Heart right ventricle (tissue), 16 donors: ENCODE results near the gene TTLL7. TPM values are rescaled to one million over a fixed set of nuclear protein-coding genes. Genes with fewer than 3 reads are reported as not detected.

Source experiments
- ATAC-seq, 8 donors: fragments of 200-7000 bp; cut with Tn5 transposase; one replicate each; pipeline ENCODE4 v1.9.1; 2020; ENCODE audit warnings: mild to moderate bottlenecking in 8 of 8, moderate library complexity in 8 of 8, moderate number of reproducible peaks in 1 of 8
- DNase-seq, 2 donors: peaks; one replicate each; pipeline ENCODE4 v3.0.0-alpha.2; 2020
- H3K27ac ChIP-seq, 10 donors: fragments of 200-600 bp; sonication (generic) in 2 of 10; one replicate each; pipeline versions ENCODE4 v1.5.0 to v1.8.0; 2020 to 2022; ENCODE audit warnings: mild to moderate bottlenecking in 3 of 10
- H3K27me3 ChIP-seq, 7 donors: fragments of 200-600 bp; one replicate each; pipeline ENCODE4 v1.8.0; 2021 to 2022; ENCODE audit warnings: mild to moderate bottlenecking in 2 of 7
- H3K36me3 ChIP-seq, 9 donors: fragments of 200-600 bp; sonication (generic) in 1 of 9; one replicate each; pipeline versions ENCODE4 v1.5.0 to v1.8.0; 2020 to 2022; ENCODE audit warnings: mild to moderate bottlenecking in 2 of 9
- H3K4me1 ChIP-seq, 9 donors: fragments of 200-600 bp; sonication (generic) in 1 of 9; one replicate each; pipeline versions ENCODE4 v1.5.0 to v1.8.0; 2020 to 2022; ENCODE audit warnings: mild to moderate bottlenecking in 4 of 9
- H3K4me3 ChIP-seq, 10 donors: fragments of 200-600 bp; sonication (generic) in 2 of 10; one replicate each; pipeline versions ENCODE4 v1.5.0 to v1.8.0; 2020 to 2022; ENCODE audit warnings: mild to moderate bottlenecking in 7 of 10, moderate library complexity in 2 of 10
- H3K9me3 ChIP-seq, 11 donors: fragments of 200-600 bp in 10 of 11; sonication (generic) in 2 of 11; one replicate each; pipeline versions ENCODE4 v1.5.0 to v1.8.0; 2013 to 2022; ENCODE audit warnings: mild to moderate bottlenecking in 2 of 11, control low read depth in 1 of 11, moderate library complexity in 1 of 11
- WGBS, 2 donors: extraction: QIAGEN DNeasy Blood & Tissue Kit; methylation state at CpG; one replicate each; pipeline ENCODE4 v1.1.7; 2013; ENCODE audit warnings: inconsistent platforms in 1 of 2; 5-methylcytosine and 5-hydroxymethylcytosine counted together
- intact Hi-C, 10 donors: fragments of 100-400 bp; cut with DNase I; formaldehyde crosslinking; loops; one replicate each; pipeline versions ENCODE4 v1.11.1 to v1.14.2; 2022
- polyA plus RNA-seq, 2 donors: library from polyadenylated mRNA; stranded (reverse); fragments of 200-250 nt; gene quantifications; one replicate each; pipeline ENCODE4 v1.2.3, GENCODE V29; 2013
- total RNA-seq, 10 donors: library from RNA; stranded (reverse); fragmentation: NEBNext Ultra II Directional in 3 of 10; extraction: Animal tissue kit (Norgen Biotek cat#: 25700) in 3 of 10; gene quantifications; one replicate each; pipeline versions ENCODE4 v1.2.1 to v1.2.4, GENCODE V29; 2021 to 2023
- TF ChIP-seq, protein P1 (sequence below), 9 donors: fragments of 200-600 bp; sonication (generic) in 2 of 9; IDR thresholded peaks; one replicate each; pipeline versions ENCODE4 v1.5.0 to v1.8.0; 2021 to 2022; ENCODE audit warnings: antibody characterized with exemption in 9 of 9, mild to moderate bottlenecking in 5 of 9, moderate library complexity in 1 of 9
- donor health status: Arrhythmogenic right ventricular cardiomyopathy.
- donor health status: ischemic (EF 13 %, LVEDD 7.1; RV severe dilation, severe dysfunction).
- donor health status: healthy with polysubstance abuse.
- donor health status: DM: no; HTN: yes; CAD: no.
- donor health status: DM: no; HTN: no; CAD: no.
- donor health status: ischemic (EF 25% LVEDD 6.9; RV normal size, moderate dysfunction).
- donor health status: ischemic (EF 25% LVEDD 5.7; RV mildly dilated, moderate dysfunction).
- donor health status: healthy.
- donor health status: DM: yes; HTN: yes; CAD: no.
- donor health status: Ischemic cardiomyopathy.
- donor health status: ischemic (EF 35%, LVEDD 5.7; RV mildly dilated, moderate dysfunction).
- donor health status: nonischemic (EF 11% LVEDD 7.7; RV severe dilation, severe dysfunction).
- donor health status: DM: yes; HTN: yes; CAD: no.
- donor health status: PGD.
- donor health status: ischemic (EF 29% LVEDD 5.4; RV normal size, mild dysfunction).
- donor health status: nonischemic (EF 23%, LVEDD 6.1; RV moderate dilation, normal function).

The TTLL7 gene
- total and polyA plus RNA-seq, 12 donors: 1.0 to 12.1 (median 3.7) TPM

DNA sequence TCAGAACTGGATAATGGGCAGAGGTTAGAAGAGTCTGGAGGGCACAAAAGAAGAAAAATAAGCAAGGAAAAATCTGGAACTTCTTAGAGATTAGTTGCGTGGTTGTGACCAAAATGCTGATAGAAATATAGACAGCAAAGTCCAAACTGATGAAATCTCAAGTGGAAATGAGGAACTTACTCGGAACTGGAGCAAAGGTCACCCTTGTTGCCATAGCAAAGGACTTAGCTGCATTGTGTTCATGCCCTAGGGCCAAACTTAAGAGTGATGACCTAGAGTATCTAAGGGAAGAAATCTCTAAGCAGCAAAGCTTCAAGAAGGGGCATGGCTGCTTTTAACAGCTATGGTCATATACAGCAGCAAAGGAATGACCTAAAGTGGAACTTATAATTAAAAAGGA lies 180.0 kb downstream of the TTLL7 start:
- Histone ChIP-seq H3K36me3 (no peaks in the 10 kb centered on the region), H3K4me1 (peaks cover 0 to 10% (median 5%) of the 10 kb centered on the region in 9 donors), H3K27me3 (no peaks in the 10 kb centered on the region), H3K9me3 (no peaks in the 10 kb centered on the region), H3K27ac (peak overlapping the region in 1 of 10 donors; percentile 70), H3K4me3 (no peak overlapping the region)
- TF ChIP-seq, protein P1, sequence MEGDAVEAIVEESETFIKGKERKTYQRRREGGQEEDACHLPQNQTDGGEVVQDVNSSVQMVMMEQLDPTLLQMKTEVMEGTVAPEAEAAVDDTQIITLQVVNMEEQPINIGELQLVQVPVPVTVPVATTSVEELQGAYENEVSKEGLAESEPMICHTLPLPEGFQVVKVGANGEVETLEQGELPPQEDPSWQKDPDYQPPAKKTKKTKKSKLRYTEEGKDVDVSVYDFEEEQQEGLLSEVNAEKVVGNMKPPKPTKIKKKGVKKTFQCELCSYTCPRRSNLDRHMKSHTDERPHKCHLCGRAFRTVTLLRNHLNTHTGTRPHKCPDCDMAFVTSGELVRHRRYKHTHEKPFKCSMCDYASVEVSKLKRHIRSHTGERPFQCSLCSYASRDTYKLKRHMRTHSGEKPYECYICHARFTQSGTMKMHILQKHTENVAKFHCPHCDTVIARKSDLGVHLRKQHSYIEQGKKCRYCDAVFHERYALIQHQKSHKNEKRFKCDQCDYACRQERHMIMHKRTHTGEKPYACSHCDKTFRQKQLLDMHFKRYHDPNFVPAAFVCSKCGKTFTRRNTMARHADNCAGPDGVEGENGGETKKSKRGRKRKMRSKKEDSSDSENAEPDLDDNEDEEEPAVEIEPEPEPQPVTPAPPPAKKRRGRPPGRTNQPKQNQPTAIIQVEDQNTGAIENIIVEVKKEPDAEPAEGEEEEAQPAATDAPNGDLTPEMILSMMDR (IDR thresholded peaks at IDR 0.05): no peak
- intact Hi-C loops: no loop called here
- 78 to 90% methylated on average over 2 of the region's 2 CpGs for WGBS, 2 donors
- DNase-seq (no peak), ATAC-seq (peak in 1 of 8 donors; percentile 51)

DNA sequence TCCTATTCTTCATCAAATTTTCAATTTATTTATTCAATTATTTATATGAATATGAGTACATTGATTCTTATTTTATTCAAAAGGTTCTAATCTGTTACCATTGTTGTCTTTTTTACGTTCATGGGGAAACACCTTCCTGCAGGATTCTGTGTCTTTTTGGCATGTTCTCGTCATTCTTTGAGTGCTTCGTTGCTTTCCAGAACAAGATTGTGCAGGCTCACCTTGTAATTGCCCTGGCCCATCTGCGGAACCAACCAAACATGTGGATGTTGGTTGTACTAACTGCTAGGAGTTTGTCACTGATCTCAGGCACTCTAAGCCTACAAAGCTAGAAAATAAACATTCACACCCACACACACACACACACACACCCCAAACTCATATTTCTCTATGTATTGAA lies 182.1 kb downstream of the TTLL7 start:
- H3K27ac ChIP-seq: no peak overlapping the region
- H3K4me1 ChIP-seq: peaks cover 0 to 10% (median 5%) of the 10 kb centered on the region in 9 donors
- H3K9me3 ChIP-seq: no peaks in the 10 kb centered on the region
- TF ChIP-seq, protein P1 (IDR thresholded peaks at IDR 0.05): no peak
- DNase-seq (no peak), ATAC-seq (no peak)
- H3K4me3 ChIP-seq: no peak overlapping the region
- intact Hi-C loops: no loop called here
- no peaks in the 10 kb centered on the region for H3K27me3 ChIP-seq
- WGBS, 2 donors: 94 to 95% methylated on average over 4 of the region's 4 CpGs
- H3K36me3 ChIP-seq: no peaks in the 10 kb centered on the region

DNA sequence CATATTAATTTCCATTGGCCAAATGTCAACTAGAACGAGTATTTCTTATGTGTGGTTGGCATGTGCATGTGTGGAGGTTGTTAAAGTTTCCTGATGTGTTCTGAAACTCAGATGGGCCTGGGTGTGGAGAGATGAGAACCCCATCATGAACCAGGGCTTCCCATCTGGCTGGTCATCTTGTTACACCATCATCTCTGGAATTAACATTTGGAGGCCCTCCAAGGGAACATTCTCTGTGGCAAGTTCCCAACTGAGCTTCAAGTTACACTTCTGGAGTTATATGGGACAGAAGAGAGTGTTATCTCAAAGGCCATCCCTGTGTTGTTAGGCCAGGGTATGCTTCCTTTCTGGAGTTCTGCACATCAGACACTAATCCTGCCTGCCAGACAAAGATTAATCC lies 183.6 kb downstream of the TTLL7 start:
- peaks cover 0 to 10% (median 5%) of the 10 kb centered on the region in 9 donors for H3K4me1 ChIP-seq
- no peaks in the 10 kb centered on the region for H3K36me3 ChIP-seq
- no peak overlapping the region for H3K27ac ChIP-seq
- intact Hi-C loops: no loop called here
- no peak overlapping the region for H3K4me3 ChIP-seq
- ATAC-seq (peak in 3 of 8 donors; percentile 8 to 45 (median 39)), DNase-seq (peak in 1 of 2 donors; percentile 7)
- TF ChIP-seq, protein P1 (IDR thresholded peaks at IDR 0.05): no peak
- 8 to 10% methylated on average over 1 of the region's 1 CpG for WGBS, 2 donors
- no peaks in the 10 kb centered on the region for H3K27me3 ChIP-seq
- H3K9me3 ChIP-seq: no peaks in the 10 kb centered on the region

Other genes with a start within 250 kb of the TTLL7 start
- 10 to 100 TPM; 28.4 to 49.1 (median 43.0) TPM for gene PRKACB, start 145.1 kb upstream of the TTLL7 start, total RNA-seq
- gene PRKACB, start 145.1 kb upstream of the TTLL7 start, polyA plus RNA-seq: 10 to 100 TPM in 1 of 2 donors, 1 to 10 TPM in 1; 6.4 to 10.9 TPM